H9 (cell line): ENCODE measurements around the gene PTPN22. TPM values are rescaled to one million over a fixed set of nuclear protein-coding genes. Genes with fewer than 3 reads are reported as not detected.

Experiments used
- DNase-seq: peaks from one replicate; pipeline ENCODE4 v3.0.0-alpha.2; 2017
- H2AFZ ChIP-seq: one replicate; pipeline ENCODE4 v1.6.1; 2013; ENCODE audit warnings: mild to moderate bottlenecking, low read length, control low read depth, moderate library complexity
- H2AK5ac ChIP-seq: 2 replicates; pipeline ENCODE4 v1.6.1; 2013; ENCODE audit warnings: low read length, control low read depth, mixed read lengths; ENCODE audit not compliant: insufficient read length
- H2BK120ac ChIP-seq: one replicate; pipeline ENCODE4 v1.6.1; 2013; ENCODE audit warnings: low read depth, mild to moderate bottlenecking, low read length, control low read depth, inconsistent platforms; ENCODE audit not compliant: poor library complexity, severe bottlenecking
- H2BK12ac ChIP-seq: 2 replicates; pipeline ENCODE4 v1.6.1; 2013; ENCODE audit warnings: low read length, control low read depth, mixed read lengths, low read depth; ENCODE audit not compliant: insufficient read length
- H2BK15ac ChIP-seq: 2 replicates; pipeline ENCODE4 v1.6.1; 2013; ENCODE audit warnings: low read depth, low read length, control low read depth
- H2BK20ac ChIP-seq: one replicate; pipeline ENCODE4 v1.6.1; 2013; ENCODE audit warnings: low read depth, mild to moderate bottlenecking, low read length, control low read depth, inconsistent platforms; ENCODE audit not compliant: poor library complexity, severe bottlenecking
- H2BK5ac ChIP-seq: 2 replicates; pipeline ENCODE4 v1.6.1; 2013; ENCODE audit warnings: low read length, control low read depth, mixed read lengths; ENCODE audit not compliant: insufficient read length
- H3K14ac ChIP-seq: 2 replicates; pipeline ENCODE4 v1.6.1; 2013; ENCODE audit warnings: low read length, control low read depth; ENCODE audit not compliant: insufficient read depth
- H3K18ac ChIP-seq: 2 replicates; pipeline ENCODE4 v1.6.1; 2013; ENCODE audit warnings: low read depth, mild to moderate bottlenecking, mixed read lengths, low read length, control low read depth; ENCODE audit not compliant: insufficient read length
- H3K23ac ChIP-seq: 2 replicates; pipeline ENCODE4 v1.6.1; 2013; ENCODE audit warnings: low read length, control low read depth, mixed read lengths, low read depth; ENCODE audit not compliant: insufficient read length
- H3K23me2 ChIP-seq: 2 replicates; pipeline ENCODE4 v1.6.1; 2013; ENCODE audit warnings: low read depth, mild to moderate bottlenecking, mixed read lengths, low read length, control low read depth; ENCODE audit not compliant: insufficient read length, poor library complexity, severe bottlenecking
- H3K27ac ChIP-seq: 2 replicates; pipeline ENCODE4 v1.5.1; 2013; ENCODE audit warnings: low read length, control low read depth, mixed read lengths, low read depth; ENCODE audit not compliant: insufficient read length
- H3K27me3 ChIP-seq: 2 replicates; pipeline ENCODE4 v1.6.1; 2013; ENCODE audit warnings: low read length, control low read depth, inconsistent platforms; ENCODE audit not compliant: insufficient read depth
- H3K4ac ChIP-seq: 2 replicates; pipeline ENCODE4 v1.6.1; 2013; ENCODE audit warnings: low read depth, mild to moderate bottlenecking, control low read depth, inconsistent platforms, low read length, moderate library complexity
- H3K4me1 ChIP-seq: 2 replicates; pipeline ENCODE4 v1.6.1; 2013; ENCODE audit warnings: low read length, control low read depth, inconsistent platforms; ENCODE audit not compliant: insufficient read depth
- H3K4me2 ChIP-seq: 2 replicates; pipeline ENCODE4 v1.6.1; 2013; ENCODE audit warnings: low read length, control low read depth, mixed read lengths; ENCODE audit not compliant: insufficient read length, insufficient read depth
- H3K56ac ChIP-seq: 2 replicates; pipeline ENCODE4 v1.6.1; 2013; ENCODE audit warnings: low read depth, mild to moderate bottlenecking, mixed read lengths, low read length, control low read depth; ENCODE audit not compliant: insufficient read length
- H3K79me1 ChIP-seq: 2 replicates; pipeline ENCODE4 v1.6.1; 2013; ENCODE audit warnings: low read depth, mild to moderate bottlenecking, moderate library complexity, low read length, control low read depth, inconsistent platforms; ENCODE audit not compliant: insufficient read depth, poor library complexity, severe bottlenecking
- H3K79me2 ChIP-seq: 2 replicates; pipeline ENCODE4 v1.6.1; 2013; ENCODE audit warnings: low read length, control low read depth, inconsistent platforms; ENCODE audit not compliant: insufficient read depth
- H3K9ac ChIP-seq: 2 replicates; pipeline ENCODE4 v1.6.1; 2013; ENCODE audit warnings: low read length, control low read depth, mixed read lengths; ENCODE audit not compliant: insufficient read length; ENCODE audit errors: extremely low read depth
- H3K9me3 ChIP-seq: one replicate; pipeline ENCODE4 v1.6.1; 2013; ENCODE audit warnings: low read depth, low read length, inconsistent platforms; ENCODE audit not compliant: control insufficient read depth
- H3T11ph ChIP-seq: one replicate; pipeline ENCODE4 v1.6.1; 2013; ENCODE audit warnings: mild to moderate bottlenecking, low read length, control low read depth, inconsistent platforms
- H4K20me1 ChIP-seq: one replicate; pipeline ENCODE4 v1.6.1; 2013; ENCODE audit not compliant: control insufficient read depth, insufficient read length, insufficient read depth
- H4K5ac ChIP-seq: 2 replicates; pipeline ENCODE4 v1.6.1; 2013; ENCODE audit warnings: low read depth, mild to moderate bottlenecking, mixed read lengths, low read length, control low read depth; ENCODE audit not compliant: insufficient read length
- H4K8ac ChIP-seq: replicated peaks from 2 replicates; pipeline ENCODE4 v1.6.1; 2013; ENCODE audit warnings: low read length, control low read depth, mixed read lengths, low read depth; ENCODE audit not compliant: insufficient read length
- H4K91ac ChIP-seq: 2 replicates; pipeline ENCODE4 v1.6.1; 2013; ENCODE audit warnings: low read depth, mild to moderate bottlenecking, moderate library complexity, mixed read lengths, low read length, control low read depth; ENCODE audit not compliant: insufficient read length
- H3K27ac Mint-ChIP-seq, 3 experiments: 2 replicates in 2 of 3; 3 replicates in 1 of 3; pipeline ENCODE4 v1.8.0; 2020 to 2021; ENCODE audit warnings: mixed read lengths in 3 of 3, mild to moderate bottlenecking in 1 of 3, moderate library complexity in 1 of 3
- H3K27me3 Mint-ChIP-seq: 2 replicates; pipeline ENCODE4 v1.8.0; 2021; ENCODE audit warnings: low read depth, mild to moderate bottlenecking, moderate library complexity, mixed read lengths
- H3K36me3 Mint-ChIP-seq, 3 experiments: 2 replicates in 2 of 3; 3 replicates in 1 of 3; pipeline ENCODE4 v1.8.0; 2020 to 2021; ENCODE audit warnings: low read depth in 3 of 3, mixed read lengths in 3 of 3; ENCODE audit not compliant: insufficient read depth in 1 of 3
- H3K4me1 Mint-ChIP-seq, 2 experiments: 2 replicates each; pipeline ENCODE4 v1.8.0; 2020; ENCODE audit warnings: mixed read lengths in 2 of 2
- H3K4me3 Mint-ChIP-seq, 2 experiments: 2 replicates in 1 of 2; 3 replicates in 1 of 2; pipeline ENCODE4 v1.8.0; 2020 to 2021; ENCODE audit warnings: mild to moderate bottlenecking in 2 of 2, mixed read lengths in 2 of 2, moderate library complexity in 1 of 2
- H3K9me3 Mint-ChIP-seq, 2 experiments: 2 replicates in 1 of 2; 3 replicates in 1 of 2; pipeline ENCODE4 v1.8.0; 2020; ENCODE audit warnings: mild to moderate bottlenecking in 2 of 2, mixed read lengths in 2 of 2, moderate library complexity in 1 of 2
- total RNA-seq: library from RNA; stranded (reverse); gene quantifications from 2 replicates; pipeline ENCODE4 v1.2.1, GENCODE V29; 2021
- TF ChIP-seq, protein P1 (sequence below): fragments of 200-600 bp; sonication (generic); conservative IDR thresholded peaks from 3 replicates; pipeline ENCODE4 v1.8.0; 2021; ENCODE audit warnings: antibody characterized with exemption, mild to moderate bottlenecking

The PTPN22 gene
- total RNA-seq, 1 experiment from 2014 or later = not detected

DNA sequence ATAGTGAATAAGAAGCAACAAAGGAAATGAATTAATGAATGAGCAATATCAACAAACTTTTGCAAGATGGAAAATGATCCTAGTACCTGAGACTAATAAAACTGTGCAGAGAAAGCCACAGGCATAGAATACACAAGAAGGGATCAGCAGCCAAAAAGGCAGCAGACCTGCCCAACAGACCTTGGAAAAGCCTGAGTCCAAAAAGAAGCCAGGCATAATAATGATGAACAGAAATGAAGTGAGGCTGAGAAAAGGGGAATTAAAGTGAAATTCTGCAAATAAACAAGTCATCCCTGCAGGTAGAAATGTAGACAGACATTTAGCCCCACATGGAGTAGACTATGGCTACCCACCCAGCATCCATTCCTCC, 101.9 kb downstream of the PTPN22 start:
- Histone ChIP-seq H3K79me1 (no peaks in the 10 kb centered on the region), H3K9me3 (no peaks in the 10 kb centered on the region), H2AFZ (no peak overlapping the region), H4K8ac (no peak overlapping the region), H3K23me2 (no peaks in the 10 kb centered on the region), H3K79me2 (no peaks in the 10 kb centered on the region), H4K5ac (no peak overlapping the region), H2BK5ac (no peak overlapping the region), H2BK20ac (no peak overlapping the region), H3K27ac (no peak overlapping the region), H3K18ac (no peak overlapping the region), H4K20me1 (no peaks in the 10 kb centered on the region), H3K27me3 (no peaks in the 10 kb centered on the region), H2BK12ac (no peak overlapping the region), H3K23ac (no peak overlapping the region), H2AK5ac (no peak overlapping the region), H3K4ac (no peak overlapping the region), H4K91ac (no peak overlapping the region), H2BK120ac (no peak overlapping the region), H3K4me2 (no peak overlapping the region), H3K14ac (no peak overlapping the region), H3K9ac (no peak overlapping the region), H2BK15ac (no peak overlapping the region), H3K56ac (no peak overlapping the region), H3T11ph (no peak overlapping the region), H3K4me1 (peaks cover 5% of the 10 kb centered on the region)
- Mint-ChIP-seq H3K27ac (peak overlapping the region in 1 of 3 experiments; percentile 58; a peak in 1 of 7 replicates), H3K9me3 (no peaks in the 10 kb centered on the region), H3K4me1 (peaks cover 39 to 54% of the 10 kb centered on the region in 2 experiments), H3K4me3 (no peak overlapping the region), H3K36me3 (peaks cover 15 to 29% (median 22%) of the 10 kb centered on the region in 3 experiments; a peak in 6 of 7 replicates), H3K27me3 (no peaks in the 10 kb centered on the region)
- DNase-seq = no peak
- TF ChIP-seq, protein P1, sequence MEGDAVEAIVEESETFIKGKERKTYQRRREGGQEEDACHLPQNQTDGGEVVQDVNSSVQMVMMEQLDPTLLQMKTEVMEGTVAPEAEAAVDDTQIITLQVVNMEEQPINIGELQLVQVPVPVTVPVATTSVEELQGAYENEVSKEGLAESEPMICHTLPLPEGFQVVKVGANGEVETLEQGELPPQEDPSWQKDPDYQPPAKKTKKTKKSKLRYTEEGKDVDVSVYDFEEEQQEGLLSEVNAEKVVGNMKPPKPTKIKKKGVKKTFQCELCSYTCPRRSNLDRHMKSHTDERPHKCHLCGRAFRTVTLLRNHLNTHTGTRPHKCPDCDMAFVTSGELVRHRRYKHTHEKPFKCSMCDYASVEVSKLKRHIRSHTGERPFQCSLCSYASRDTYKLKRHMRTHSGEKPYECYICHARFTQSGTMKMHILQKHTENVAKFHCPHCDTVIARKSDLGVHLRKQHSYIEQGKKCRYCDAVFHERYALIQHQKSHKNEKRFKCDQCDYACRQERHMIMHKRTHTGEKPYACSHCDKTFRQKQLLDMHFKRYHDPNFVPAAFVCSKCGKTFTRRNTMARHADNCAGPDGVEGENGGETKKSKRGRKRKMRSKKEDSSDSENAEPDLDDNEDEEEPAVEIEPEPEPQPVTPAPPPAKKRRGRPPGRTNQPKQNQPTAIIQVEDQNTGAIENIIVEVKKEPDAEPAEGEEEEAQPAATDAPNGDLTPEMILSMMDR = no peak
